Measurements from ENCODE around the gene GTF2IRD1. TPM values are rescaled to one million over a fixed set of nuclear protein-coding genes. Genes with fewer than 3 reads are reported as not detected.

Gene GTF2IRD1
- total and polyA plus RNA-seq, 2 of the 13 experiments (the other 11 are each of a cell fraction or from before 2014, with no cell fraction given) = 16.5 to 26.7 TPM

DNA sequence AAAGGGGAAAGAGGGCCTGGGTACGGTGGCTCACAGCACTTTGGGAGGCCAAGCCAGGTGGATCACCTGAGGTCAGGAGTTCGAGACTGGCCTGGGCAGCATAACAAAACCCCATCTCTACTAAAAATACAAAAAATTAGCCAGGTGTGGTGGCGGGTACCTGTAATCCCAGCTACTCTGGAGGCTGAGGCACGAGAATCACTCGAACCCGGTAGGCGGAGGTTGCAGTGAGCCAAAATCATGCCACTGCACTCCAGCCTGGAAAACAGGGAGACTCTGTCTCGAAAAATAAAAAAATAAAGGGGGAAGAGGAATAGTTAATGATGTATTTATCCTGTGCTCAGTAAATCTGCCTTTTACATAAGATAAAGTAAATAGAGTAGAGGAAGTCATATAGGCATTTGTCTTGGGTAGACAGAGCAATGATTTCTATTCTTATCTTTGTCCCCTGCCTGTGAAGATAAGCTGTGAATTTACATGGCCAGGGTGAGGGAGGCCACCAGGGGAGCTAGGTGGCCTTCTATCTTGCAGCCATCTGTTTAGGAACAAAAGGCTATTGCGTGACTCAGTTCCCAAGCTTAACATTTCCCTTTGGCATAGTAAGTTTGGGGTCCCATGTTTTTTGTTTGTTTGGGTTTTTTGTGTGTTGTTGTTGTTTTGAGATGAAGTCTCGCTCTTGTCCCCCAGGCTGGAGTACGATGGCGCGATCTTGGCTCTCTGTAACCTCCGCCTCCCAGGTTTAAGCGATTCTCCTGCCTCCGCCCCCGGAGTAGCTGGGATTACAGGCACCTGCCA is 130.7 kb downstream of the GTF2IRD1 start (continued):
- 0 out of 2 replicates have a peak, but pooled peaks have one; percentile 29 for TF ChIP-seq ZNF232 (CRISPR knock-in tag; IDR thresholded peaks at IDR 0.05; ENCODE audit: borderline replicate concordance)
- no peak for TF ChIP-seq NFRKB (IDR thresholded peaks at IDR 0.05)
- no peak for TF ChIP-seq FOXA1 (IDR thresholded peaks at IDR 0.05)
- peak; percentile 71 for TF ChIP-seq FOXA1 (CRISPR knock-in tag; IDR thresholded peaks at IDR 0.05)
- TF ChIP-seq, protein P1, sequence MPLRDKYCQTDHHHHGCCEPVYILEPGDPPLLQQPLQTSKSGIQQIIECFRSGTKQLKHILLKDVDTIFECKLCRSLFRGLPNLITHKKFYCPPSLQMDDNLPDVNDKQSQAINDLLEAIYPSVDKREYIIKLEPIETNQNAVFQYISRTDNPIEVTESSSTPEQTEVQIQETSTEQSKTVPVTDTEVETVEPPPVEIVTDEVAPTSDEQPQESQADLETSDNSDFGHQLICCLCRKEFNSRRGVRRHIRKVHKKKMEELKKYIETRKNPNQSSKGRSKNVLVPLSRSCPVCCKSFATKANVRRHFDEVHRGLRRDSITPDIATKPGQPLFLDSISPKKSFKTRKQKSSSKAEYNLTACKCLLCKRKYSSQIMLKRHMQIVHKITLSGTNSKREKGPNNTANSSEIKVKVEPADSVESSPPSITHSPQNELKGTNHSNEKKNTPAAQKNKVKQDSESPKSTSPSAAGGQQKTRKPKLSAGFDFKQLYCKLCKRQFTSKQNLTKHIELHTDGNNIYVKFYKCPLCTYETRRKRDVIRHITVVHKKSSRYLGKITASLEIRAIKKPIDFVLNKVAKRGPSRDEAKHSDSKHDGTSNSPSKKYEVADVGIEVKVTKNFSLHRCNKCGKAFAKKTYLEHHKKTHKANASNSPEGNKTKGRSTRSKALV (CRISPR knock-in tag; IDR thresholded peaks at IDR 0.05) = no peak
- peak; percentile 61 for TF ChIP-seq NCOA2 (CRISPR knock-in tag; IDR thresholded peaks at IDR 0.05)
- TF ChIP-seq, protein P2, sequence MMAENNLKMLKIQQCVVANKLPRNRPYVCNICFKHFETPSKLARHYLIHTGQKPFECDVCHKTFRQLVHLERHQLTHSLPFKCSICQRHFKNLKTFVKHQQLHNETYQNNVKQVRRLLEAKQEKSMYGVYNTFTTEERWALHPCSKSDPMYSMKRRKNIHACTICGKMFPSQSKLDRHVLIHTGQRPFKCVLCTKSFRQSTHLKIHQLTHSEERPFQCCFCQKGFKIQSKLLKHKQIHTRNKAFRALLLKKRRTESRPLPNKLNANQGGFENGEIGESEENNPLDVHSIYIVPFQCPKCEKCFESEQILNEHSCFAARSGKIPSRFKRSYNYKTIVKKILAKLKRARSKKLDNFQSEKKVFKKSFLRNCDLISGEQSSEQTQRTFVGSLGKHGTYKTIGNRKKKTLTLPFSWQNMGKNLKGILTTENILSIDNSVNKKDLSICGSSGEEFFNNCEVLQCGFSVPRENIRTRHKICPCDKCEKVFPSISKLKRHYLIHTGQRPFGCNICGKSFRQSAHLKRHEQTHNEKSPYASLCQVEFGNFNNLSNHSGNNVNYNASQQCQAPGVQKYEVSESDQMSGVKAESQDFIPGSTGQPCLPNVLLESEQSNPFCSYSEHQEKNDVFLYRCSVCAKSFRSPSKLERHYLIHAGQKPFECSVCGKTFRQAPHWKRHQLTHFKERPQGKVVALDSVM (CRISPR knock-in tag; IDR thresholded peaks at IDR 0.05) = peak; percentile 76
- no peak for TF ChIP-seq ZEB1 (IDR thresholded peaks at IDR 0.05; ENCODE audit: insufficient replicate concordance, low read depth)
- 0 out of 2 replicates have a peak, but pooled peaks have one; percentile 30 for TF ChIP-seq NFIC (IDR thresholded peaks at IDR 0.05; ENCODE audit: low read length)
- no peak for TF ChIP-seq ZNF530 (CRISPR knock-in tag; IDR thresholded peaks at IDR 0.05; ENCODE audit: low read depth)
- TF ChIP-seq MED1 (CRISPR knock-in tag; IDR thresholded peaks at IDR 0.05) = peak; percentile 67
- 0 out of 2 replicates have a peak, but pooled peaks have one; percentile 13 for TF ChIP-seq ZNF543 (CRISPR knock-in tag; IDR thresholded peaks at IDR 0.05)
- TF ChIP-seq HIVEP1 (CRISPR knock-in tag; IDR thresholded peaks at IDR 0.05) = no peak
- TF ChIP-seq ZNF331 (CRISPR knock-in tag; IDR thresholded peaks at IDR 0.05) = 0 out of 2 replicates have a peak, but pooled peaks have one; percentile 16
- no peak for TF ChIP-seq ELF1 (CRISPR knock-in tag; IDR thresholded peaks at IDR 0.05)
- TF ChIP-seq, protein P3, sequence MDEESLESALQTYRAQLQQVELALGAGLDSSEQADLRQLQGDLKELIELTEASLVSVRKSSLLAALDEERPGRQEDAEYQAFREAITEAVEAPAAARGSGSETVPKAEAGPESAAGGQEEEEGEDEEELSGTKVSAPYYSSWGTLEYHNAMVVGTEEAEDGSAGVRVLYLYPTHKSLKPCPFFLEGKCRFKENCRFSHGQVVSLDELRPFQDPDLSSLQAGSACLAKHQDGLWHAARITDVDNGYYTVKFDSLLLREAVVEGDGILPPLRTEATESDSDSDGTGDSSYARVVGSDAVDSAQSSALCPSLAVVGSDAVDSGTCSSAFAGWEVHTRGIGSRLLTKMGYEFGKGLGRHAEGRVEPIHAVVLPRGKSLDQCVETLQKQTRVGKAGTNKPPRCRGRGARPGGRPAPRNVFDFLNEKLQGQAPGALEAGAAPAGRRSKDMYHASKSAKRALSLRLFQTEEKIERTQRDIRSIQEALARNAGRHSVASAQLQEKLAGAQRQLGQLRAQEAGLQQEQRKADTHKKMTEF (CRISPR knock-in tag; IDR thresholded peaks at IDR 0.05) = peak; percentile 45; the same call in 1 of the 2 replicates
- no peak for TF ChIP-seq ZC3H4 (CRISPR knock-in tag; IDR thresholded peaks at IDR 0.05; ENCODE audit: borderline replicate concordance)
- TF ChIP-seq, protein P4, sequence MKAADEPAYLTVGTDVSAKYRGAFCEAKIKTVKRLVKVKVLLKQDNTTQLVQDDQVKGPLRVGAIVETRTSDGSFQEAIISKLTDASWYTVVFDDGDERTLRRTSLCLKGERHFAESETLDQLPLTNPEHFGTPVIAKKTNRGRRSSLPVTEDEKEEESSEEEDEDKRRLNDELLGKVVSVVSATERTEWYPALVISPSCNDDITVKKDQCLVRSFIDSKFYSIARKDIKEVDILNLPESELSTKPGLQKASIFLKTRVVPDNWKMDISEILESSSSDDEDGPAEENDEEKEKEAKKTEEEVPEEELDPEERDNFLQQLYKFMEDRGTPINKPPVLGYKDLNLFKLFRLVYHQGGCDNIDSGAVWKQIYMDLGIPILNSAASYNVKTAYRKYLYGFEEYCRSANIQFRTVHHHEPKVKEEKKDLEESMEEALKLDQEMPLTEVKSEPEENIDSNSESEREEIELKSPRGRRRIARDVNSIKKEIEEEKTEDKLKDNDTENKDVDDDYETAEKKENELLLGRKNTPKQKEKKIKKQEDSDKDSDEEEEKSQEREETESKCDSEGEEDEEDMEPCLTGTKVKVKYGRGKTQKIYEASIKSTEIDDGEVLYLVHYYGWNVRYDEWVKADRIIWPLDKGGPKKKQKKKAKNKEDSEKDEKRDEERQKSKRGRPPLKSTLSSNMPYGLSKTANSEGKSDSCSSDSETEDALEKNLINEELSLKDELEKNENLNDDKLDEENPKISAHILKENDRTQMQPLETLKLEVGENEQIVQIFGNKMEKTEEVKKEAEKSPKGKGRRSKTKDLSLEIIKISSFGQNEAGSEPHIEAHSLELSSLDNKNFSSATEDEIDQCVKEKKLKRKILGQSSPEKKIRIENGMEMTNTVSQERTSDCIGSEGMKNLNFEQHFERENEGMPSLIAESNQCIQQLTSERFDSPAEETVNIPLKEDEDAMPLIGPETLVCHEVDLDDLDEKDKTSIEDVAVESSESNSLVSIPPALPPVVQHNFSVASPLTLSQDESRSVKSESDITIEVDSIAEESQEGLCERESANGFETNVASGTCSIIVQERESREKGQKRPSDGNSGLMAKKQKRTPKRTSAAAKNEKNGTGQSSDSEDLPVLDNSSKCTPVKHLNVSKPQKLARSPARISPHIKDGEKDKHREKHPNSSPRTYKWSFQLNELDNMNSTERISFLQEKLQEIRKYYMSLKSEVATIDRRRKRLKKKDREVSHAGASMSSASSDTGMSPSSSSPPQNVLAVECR (CRISPR knock-in tag; IDR thresholded peaks at IDR 0.05; ENCODE audit: borderline replicate concordance) = peak; percentile 16; the same call in 1 of the 2 replicates
- no peak for TF ChIP-seq SIX1 (CRISPR knock-in tag; IDR thresholded peaks at IDR 0.05; ENCODE audit: borderline replicate concordance)
- TF ChIP-seq SMAD3 (CRISPR knock-in tag; IDR thresholded peaks at IDR 0.05) = no peak
- TF ChIP-seq CCDC6 (CRISPR knock-in tag; IDR thresholded peaks at IDR 0.05) = no peak
- no peak for TF ChIP-seq ZSCAN29 (CRISPR knock-in tag; conservative IDR thresholded peaks at IDR 0.05)
